Left ventricle myocardium superior (tissue), 1 donor: ENCODE results near the gene BCL7C. TPM values are rescaled to one million over a fixed set of nuclear protein-coding genes. Genes with fewer than 3 reads are reported as not detected.

Source experiments
- ATAC-seq: fragments of 200-7000 bp; cut with Tn5 transposase; one replicate; pipeline ENCODE4 v1.9.1; 2020; ENCODE audit warnings: mild to moderate bottlenecking, moderate library complexity
- DNase-seq: peaks from one replicate; pipeline ENCODE4 v3.0.0-alpha.2; 2020
- intact Hi-C: fragments of 100-400 bp; cut with micrococcal nuclease; formaldehyde crosslinking; loops from one replicate; pipeline ENCODE4 v1.11.0; 2022
- total RNA-seq: library from RNA; stranded (reverse); fragmentation: NEBNext Ultra II Directional; extraction: Animal tissue kit (Norgen Biotek cat#: 25700); gene quantifications from one replicate; pipeline ENCODE4 v1.2.1, GENCODE V29; 2021
- donor health status: DM: no; HTN: yes; CAD: no; lungs with severe emphysema.

BCL7C gene
- total RNA-seq, 1 donor from 2014 or later = 29.6 TPM

DNA sequence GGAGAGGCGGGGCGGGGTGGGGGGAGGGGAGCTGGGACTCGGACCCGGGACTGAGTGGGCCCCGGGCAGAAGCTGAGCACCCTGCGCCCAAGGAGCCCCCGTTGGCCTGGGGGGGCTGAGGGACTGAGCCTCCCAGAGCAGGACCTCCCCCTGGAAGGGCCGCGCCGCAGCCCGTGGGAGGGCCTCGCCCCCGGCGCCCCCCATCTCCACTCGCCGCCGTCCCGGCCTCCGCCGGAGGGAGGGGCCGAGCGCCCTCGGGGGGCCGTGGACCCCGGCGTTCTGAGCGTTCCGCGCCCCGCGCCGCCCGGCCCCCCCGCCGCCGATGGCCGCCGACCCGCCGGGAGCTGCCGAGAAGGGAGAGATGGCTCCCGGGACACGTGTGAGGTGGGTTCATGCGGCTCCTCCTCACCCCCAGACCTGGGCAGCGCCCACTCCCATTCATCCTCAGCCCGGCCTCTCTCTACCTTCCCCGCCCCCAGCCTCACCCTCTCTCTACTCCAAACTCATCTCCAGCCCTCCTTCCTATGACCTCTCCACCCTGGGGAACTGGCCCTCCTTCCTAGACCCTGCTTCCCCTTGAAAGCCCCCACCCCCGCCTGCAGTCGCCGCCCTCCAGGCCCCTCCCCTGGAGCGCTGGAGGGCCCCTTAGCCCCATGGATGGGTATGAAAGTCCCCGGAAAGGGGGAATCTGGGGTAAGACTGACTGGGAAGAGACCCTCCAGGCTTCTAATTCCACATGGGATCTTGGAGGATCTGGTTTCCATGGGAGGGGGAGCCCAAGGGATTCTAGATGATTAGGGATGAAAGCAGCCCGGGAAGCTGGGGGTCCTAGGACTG is 30.4 kb upstream of the BCL7C start:
- intact Hi-C loops = no loop called here
- no peak for ATAC-seq
- peak; percentile 54 for DNase-seq

DNA sequence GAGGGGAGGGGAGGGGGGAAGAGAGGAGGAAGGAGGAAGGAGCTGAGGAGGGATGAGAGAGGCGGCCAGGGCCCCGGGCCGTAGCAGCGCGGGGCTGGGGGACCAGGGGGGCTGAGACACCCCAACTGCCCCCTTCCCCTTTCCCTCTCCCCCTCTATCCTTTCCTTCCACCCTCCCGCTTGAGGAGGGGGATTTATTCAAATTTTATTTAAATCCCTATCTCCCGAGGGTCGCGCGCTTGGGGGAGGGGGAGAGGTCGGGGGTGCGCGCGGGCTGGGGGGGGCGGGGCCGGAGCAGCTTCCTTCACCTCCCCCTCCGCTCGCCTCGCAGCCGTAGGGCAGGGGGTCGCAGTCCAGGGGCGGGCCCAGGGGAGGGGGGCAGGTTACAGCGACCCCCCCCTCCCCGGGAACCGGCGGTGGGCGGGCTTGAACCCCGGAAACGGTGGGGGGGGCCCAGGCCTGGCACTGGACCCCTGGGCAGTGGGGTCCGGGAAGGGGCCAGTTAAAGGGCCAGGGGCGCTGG is 29.7 kb upstream of the BCL7C start, which contains the start of gene FBXL19:
TSS of gene FBXL19 (plus strand) at position 19 of the 522 bp plus-strand sequence. CDS start 2,183 bp downstream, outside the sequence.
- DNase-seq = peak; percentile 60
- intact Hi-C loops = no loop called here
- ATAC-seq = no peak

DNA sequence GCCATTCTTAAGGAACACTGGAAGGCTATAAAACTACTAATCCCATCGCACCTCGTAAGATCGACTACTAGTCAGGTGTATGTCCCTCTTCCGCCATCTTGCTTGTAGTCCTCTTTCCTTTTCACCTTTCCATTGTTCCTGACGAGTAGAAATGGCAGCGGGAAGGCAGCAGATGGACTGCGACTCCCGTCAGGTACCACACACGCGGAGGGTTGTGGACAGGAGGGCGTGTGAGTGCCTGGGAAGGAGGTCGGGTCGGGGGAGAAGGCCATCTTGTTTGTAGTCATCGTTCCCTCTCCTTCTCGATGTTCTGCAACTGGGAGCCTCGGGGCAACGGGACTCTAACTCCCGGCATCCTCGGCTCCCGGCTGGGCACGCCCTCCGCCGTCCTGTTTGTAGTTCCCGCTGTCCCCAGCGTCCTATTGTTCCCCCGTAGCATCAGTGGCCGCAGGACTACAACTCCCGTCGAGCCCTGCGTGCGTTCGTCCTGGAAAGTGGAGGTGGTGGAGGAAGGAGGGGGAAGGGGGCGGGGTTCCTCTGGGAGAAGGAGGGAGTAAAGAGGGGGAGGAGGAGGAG is 29.2 kb upstream of the BCL7C start:
- DNase-seq (peak; percentile 99), ATAC-seq (peak; percentile 81)
- intact Hi-C loops = no loop called here

DNA sequence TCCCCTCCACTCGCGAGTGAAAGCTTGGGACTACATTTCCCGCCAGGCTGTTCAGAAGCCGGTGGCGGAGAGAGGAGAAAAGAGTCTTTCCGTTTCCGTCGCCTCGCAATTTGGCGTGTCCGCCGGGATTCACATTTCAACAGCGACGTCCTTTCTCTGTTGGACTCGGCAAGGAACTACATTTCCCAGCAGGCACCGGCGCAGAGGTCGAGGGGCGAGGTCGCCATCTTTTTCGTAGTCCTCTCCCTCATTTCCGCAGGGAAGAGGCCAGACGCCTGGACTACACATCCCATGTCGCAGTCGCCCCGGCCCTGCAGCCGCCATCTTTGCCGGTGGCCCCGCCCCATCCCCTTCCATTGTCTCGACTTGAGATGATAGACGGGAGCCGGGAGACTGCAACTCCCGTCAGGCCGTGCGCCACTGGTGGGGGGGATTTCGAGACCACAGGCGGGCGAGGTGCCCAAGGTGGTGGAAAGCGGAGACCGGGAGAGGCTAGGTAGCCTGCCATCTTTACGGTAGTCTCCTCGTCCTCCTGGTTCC is 28.6 kb upstream of the BCL7C start:
- intact Hi-C loops = no loop called here
- peak; percentile 99 for DNase-seq

DNA sequence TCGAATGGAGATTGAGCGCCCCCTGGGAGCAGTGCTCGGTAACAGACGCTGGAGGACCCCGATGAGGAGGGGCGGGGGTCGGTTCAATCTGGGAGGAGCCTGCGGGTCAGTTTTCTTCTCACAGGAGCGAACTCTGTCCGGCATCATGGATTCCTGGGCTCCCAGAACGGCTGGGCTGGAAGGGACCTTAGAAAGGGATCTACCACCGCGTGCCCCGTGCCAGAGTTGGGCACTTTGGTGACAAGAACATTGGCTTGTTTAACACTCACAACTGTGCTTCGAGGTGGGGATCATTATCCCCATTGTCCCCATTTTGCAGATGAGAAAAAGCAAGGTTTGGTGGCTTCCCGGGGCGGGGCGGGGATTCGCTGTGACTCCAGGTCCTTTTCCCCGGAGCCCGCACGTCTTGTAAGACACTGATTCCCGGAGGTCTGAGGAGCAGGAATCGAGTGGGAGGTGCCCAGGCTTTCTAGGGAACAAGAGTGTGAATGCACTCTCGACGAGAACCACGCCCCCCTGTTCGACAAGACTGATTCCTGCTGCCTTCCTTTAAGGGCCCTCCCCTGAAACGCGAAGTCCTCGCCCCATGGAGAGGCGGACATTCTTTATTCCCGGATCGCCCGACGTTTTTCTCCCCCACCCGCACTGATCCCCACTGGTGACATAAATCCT is 28.0 kb upstream of the BCL7C start:
- ATAC-seq = peak; percentile 26
- intact Hi-C loops = no loop called here

More for the DNA sequence above, 28.6 kb upstream of the BCL7C start:
- peak; percentile 83 for ATAC-seq

DNA sequence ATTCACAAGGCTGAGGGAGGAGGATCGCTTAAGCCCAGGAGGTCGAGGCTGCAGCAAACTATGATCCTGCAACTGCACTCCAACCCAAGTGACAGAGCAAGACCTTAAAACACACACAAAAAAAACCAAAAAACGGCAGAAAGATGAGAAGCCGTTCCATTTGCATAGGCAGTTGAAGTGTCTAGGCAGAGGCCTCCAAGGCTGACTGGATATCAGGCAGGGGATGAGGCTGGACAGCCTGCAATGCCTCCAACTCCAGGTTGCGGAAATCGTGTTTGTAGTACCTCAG is 27.5 kb upstream of the BCL7C start:
- ATAC-seq (no peak), DNase-seq (no peak)
- intact Hi-C loops = no loop called here

More for the DNA sequence above, 28.0 kb upstream of the BCL7C start:
- DNase-seq = peak; percentile 90

DNA sequence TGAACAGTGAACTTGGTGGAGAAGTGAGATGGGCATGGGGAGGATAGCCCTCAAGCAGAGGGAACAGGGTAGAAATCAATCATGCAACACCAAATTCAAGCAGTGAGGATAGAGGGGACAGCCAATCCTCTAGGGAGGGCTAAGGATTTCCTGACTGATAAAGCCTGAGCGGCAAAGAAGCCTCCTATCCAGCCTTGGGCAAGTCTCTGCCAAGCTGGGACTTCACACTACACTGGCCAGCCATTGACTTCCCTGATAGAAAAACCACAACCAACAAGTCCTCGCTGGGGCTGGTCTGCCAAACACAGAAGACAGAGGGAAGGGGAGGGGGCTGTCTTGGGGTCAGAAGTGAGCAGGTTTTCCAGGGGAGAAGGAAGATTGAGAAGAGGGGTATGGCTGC is 27.0 kb upstream of the BCL7C start:
- intact Hi-C loops = no loop called here
- DNase-seq (no peak), ATAC-seq (no peak)

DNA sequence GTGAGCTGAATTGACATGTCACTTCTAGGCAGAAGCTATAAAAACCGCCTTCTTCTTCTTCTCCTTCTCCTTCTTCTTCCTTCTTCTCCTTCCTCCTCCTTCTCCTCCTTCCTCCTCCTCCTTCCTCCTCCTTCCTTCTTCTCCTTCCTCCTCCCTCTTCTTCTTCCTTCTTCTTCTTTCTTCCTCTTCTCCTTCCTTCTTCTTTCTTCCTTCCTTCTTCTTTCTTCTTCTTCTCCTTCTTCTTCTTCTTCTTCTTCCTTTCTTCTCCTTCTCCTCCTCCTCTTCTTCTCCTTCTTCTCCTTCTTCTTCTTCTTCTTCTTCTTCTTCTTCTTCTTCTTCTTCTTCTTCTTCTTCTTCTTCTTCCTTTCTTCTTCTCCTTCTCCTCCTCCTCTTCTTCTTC is 24.7 kb upstream of the BCL7C start:
- intact Hi-C loops = no loop called here
- no peak for DNase-seq

DNA sequence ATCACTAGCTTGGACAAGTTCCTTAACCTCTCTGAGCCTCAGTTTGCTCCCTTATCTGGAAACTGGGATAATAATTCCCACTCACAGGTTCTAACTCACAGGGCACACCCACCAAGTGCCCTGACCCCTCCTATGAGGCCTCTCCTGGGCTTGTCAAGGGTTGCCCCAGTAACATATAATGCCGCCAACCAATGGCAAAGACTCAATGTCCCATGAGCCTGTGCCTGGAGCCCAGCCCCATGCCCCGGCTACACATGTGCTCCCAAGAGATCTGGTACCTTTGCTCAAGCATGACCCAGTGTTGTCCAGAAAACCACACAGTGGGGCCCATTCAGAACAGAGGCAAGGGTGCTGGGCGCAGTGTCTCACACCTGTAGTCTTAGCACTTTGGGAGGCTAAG is 21.0 kb upstream of the BCL7C start:
- ATAC-seq = no peak
- no peak for DNase-seq
- intact Hi-C loops = no loop called here

More for the DNA sequence above, 24.7 kb upstream of the BCL7C start:
- ATAC-seq = no peak

DNA sequence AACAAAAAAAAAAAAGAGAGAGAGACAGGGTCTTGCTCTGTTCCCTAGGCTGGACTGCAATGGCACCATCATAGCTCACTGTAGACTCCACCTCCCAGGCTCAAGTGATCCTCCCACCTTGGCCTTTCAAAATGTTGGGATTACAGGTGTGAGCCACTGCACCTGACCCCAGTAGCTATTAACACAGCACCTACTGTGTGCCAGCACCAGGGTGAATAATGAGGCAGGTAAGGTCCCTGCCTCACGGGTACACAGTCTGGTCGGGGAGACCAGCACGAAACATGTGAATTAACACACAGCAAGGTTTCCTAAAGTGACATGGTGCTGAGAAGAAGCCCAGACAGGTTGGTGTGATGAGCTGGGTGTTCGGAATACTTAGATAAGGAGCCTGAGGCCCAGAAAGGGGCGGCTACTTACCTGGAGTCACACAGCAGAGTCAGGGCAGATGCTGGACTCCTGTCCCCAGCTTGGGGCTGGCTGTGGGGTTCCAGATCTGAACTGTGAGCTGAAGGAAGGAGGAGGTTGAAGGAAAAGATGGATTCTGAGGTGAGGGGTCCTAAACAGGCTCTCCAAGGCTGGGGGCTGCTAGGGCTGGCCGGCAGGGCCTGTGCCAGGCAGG is 19.0 kb upstream of the BCL7C start:
- ATAC-seq (no peak), DNase-seq (no peak)
- intact Hi-C loops = no loop called here

DNA sequence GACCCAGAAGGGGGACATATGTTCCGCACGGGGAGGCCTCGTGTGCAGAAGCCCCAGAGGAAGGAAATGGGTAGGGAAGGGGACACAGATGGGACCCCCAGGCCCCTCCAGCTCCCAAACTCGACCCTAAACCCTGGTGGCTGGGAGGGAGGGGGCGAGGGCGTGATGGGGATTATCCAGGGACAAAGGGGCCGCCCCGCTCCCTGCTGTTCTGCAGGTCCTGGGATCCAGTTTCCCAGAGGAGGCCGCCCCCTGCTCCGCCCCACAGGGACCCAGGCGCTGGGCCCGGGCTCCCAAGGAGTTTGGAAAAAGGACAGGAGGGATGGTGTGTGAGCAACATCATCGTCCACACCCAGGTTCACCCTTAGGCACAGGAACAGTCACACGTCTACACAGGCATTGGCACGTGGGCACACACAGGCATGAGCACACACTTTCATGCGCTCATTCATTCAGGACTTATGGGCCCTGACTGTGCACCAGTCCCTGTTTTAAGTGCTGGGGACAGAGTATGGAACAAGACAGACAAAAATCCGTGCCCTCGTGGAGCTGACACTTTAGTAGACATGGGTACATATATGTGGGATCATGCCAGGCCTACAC is 16.7 kb upstream of the BCL7C start:
- ATAC-seq (no peak), DNase-seq (no peak)
- intact Hi-C loops = no loop called here

DNA sequence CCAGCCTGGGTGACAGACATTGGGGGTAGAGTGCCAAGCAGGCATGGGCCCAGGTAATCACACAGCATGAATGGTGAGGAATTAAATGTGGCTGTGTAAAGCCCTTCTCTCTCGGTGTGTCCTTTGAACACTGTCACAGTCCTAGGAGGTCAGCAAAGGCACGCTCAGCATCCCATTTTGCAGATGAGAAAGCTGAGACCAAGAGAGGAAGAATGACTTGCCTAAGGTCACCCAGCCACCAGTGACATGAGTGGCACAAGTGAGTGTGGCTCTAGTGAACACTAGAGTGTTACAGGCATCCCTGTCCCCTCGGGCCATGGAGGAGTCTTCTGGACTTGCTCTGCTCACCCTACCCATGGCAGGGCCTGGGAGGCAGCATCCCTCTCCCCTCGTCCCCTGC is 13.2 kb upstream of the BCL7C start:
- intact Hi-C loops = no loop called here
- ATAC-seq (no peak), DNase-seq (no peak)

DNA sequence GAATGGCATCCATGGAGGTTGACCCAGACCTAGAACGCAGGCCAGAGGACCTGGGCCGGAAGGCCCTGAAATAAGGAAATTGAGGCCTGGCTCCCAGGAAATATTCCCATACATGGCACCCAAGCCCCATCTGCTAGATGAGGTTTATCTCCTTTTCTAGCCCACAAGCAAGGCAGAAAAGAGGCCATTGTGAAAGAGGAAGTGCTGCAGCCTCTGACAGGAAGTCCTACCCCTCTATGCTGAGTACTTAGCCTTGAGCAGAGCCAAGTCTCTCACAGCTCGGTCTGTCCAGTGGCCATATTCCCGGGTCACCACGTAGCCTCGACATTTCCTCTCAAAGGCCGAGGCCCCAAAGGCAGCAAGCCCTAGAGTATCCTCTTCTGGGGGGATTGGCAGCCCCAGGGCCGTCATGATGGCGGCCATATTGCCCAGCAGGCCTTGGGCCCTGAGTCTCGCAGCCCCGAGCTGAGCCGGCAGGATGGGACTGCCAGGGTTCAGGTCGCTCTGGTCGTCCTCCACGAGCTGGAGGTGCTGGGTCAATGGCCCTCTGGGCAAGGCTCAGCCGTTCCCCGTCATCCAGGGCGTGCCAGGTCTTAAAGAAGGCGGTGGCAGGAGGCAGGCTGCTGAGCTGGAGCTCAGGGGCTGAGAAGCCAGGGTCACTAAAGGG is 10.4 kb upstream of the BCL7C start:
- DNase-seq = no peak
- intact Hi-C loops = no loop called here
- ATAC-seq = no peak

DNA sequence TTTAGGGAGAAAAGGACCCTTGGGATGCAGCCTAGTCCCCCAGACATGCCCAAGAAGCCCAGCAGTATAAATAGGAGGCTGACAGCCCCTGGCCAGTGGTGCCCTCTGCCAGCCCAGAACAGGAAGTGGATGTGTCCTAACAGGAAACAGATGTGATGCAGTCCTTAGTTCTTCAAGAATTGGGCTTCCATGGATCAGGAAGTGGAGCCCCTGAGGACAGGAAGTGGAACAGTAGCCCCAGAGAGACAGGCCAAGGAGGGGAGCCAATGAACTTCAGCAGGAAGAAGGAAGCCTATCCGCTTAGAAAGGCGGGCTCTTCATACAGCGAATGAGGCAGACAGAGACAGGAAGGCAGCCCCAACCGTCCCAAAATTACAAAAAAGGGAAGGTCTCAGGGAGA is 9.7 kb upstream of the BCL7C start:
- intact Hi-C loops = no loop called here
- DNase-seq (no peak), ATAC-seq (peak; percentile 42)

DNA sequence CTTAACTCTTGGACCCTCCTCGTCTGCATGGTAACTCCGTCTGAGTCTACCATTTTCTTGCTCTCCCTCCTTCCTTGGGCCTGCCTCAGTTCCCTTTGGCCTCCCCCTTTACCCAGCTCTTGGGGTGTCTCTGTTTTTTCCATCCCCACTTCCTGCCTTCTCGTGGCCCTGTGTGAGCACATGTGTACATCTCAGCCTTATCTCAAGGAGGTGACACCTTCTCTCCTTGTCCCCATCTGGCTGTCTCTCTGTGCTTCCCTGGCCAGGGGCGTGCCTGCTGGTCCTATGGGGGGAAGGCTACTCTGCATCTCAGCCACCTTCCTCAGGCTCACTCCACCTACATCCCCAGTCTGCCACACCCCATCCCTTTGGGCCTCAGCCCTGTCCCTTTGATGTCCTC is 9.1 kb upstream of the BCL7C start:
- ATAC-seq (no peak), DNase-seq (no peak)
- intact Hi-C loops = no loop called here

DNA sequence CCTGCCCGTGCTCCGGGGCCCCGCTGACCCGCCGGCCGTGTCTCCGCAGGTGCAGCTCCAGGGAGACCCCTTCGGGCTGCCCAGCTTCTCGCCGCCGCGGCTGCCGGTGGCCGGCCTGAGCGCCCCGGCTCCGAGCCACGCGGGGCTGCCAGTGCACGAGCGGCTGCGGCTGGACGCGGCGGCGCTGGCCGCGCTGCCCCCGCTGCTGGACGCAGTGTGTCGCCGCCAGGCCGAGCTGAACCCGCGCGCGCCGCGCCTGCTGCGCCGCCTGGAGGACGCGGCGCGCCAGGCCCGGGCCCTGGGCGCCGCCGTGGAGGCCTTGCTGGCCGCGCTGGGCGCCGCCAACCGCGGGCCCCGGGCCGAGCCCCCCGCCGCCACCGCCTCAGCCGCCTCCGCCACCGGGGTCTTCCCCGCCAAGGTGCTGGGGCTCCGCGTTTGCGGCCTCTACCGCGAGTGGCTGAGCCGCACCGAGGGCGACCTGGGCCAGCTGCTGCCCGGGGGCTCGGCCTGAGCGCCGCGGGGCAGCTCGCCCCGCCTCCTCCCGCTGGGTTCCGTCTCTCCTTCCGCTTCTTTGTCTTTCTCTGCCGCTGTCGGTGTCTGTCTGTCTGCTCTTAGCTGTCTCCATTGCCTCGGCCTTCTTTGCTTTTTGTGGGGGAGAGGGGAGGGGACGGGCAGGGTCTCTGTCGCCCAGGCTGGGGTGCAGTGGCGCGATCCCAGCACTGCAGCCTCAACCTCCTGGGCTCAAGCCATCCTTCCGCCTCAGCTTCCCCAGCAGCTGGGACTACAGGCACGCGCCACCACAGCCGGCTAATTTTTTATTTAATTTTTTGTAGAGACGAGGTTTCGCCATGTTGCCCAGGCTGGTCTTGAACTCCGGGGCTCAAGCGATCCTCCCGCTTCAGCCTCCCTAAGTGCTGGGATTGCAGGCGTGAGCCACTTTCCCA is 8.4 kb upstream of the BCL7C start:
- ATAC-seq = peak; percentile 89
- intact Hi-C loops = no loop called here
- peak; percentile 90 for DNase-seq

DNA sequence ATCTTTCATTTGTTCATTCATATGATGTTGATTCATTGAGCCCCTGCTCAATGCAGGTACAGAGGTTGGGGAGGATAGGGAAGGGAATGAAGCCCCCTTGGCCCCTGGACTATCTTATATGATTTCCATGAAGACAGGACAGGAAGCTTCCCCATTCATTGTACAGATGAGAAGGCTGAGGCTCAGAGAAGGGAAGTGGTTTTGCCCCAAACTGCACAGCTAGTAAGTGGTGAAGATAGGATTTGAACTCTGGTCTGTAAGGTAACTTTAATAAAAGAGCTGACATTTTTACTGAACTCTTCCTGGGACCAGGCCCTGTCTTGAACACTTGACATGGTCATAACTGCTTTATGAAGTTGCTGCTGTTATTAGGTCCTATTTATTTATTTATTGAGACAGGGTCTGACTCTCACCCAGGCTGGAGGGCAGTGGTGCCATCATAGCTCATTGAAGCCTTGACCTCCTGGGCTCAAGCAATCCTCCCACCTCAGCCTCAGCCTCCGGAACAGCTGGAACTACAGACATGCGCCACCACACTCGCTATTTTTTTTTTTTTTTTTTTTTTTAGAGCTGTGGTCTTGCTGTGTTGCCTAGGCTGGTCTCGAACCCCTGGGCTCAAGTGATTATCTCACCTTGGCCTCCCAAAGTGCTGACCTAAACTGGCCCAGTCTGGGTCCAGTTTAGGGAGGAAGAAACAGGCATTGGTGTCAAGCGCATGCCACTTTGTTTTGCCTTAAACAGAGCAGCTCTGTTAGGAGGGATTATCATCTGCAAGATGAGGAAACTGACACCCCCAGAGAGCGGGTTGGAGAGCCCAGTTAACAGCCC is 7.5 kb upstream of the BCL7C start:
- intact Hi-C loops = no loop called here
- no peak for DNase-seq
- no peak for ATAC-seq
